Measurements from ENCODE around the gene RNF44.

DNA sequence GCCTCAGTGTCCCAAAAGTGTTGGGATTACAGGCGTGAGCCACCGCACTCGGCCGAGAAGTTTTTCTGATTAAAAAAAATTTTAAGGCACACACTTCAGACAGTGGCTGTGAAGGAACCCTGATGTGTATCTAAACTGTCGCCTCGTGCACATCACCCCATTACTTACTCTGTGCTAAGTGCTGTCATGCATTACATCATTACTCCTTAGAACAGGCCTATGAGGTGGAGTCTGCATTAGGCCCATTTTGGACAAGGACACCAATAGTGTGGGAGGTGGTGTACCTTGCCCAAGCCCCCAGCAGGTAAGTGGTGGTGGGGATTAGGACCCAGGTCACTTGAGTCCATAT lies 8.2 kb upstream of the RNF44 start:
- TF ChIP-seq POLR2A (IDR thresholded peaks at IDR 0.05): no peak
- TF ChIP-seq, protein P1, sequence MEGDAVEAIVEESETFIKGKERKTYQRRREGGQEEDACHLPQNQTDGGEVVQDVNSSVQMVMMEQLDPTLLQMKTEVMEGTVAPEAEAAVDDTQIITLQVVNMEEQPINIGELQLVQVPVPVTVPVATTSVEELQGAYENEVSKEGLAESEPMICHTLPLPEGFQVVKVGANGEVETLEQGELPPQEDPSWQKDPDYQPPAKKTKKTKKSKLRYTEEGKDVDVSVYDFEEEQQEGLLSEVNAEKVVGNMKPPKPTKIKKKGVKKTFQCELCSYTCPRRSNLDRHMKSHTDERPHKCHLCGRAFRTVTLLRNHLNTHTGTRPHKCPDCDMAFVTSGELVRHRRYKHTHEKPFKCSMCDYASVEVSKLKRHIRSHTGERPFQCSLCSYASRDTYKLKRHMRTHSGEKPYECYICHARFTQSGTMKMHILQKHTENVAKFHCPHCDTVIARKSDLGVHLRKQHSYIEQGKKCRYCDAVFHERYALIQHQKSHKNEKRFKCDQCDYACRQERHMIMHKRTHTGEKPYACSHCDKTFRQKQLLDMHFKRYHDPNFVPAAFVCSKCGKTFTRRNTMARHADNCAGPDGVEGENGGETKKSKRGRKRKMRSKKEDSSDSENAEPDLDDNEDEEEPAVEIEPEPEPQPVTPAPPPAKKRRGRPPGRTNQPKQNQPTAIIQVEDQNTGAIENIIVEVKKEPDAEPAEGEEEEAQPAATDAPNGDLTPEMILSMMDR (IDR thresholded peaks at IDR 0.05): no peak

Data from heart left ventricle (tissue), 13 donors.